ENCODE measurements around the gene NOP14.
"Not testable (repeated sequence)": the region's sequence is repeated elsewhere in the genome, so short reads cannot be mapped to it uniquely, and the experiment has no call there.

NOP14 gene

GRCh38 chr4:2924765-2925301, 38.4 kb downstream of the NOP14 start:
- TF ChIP-seq, protein P1, sequence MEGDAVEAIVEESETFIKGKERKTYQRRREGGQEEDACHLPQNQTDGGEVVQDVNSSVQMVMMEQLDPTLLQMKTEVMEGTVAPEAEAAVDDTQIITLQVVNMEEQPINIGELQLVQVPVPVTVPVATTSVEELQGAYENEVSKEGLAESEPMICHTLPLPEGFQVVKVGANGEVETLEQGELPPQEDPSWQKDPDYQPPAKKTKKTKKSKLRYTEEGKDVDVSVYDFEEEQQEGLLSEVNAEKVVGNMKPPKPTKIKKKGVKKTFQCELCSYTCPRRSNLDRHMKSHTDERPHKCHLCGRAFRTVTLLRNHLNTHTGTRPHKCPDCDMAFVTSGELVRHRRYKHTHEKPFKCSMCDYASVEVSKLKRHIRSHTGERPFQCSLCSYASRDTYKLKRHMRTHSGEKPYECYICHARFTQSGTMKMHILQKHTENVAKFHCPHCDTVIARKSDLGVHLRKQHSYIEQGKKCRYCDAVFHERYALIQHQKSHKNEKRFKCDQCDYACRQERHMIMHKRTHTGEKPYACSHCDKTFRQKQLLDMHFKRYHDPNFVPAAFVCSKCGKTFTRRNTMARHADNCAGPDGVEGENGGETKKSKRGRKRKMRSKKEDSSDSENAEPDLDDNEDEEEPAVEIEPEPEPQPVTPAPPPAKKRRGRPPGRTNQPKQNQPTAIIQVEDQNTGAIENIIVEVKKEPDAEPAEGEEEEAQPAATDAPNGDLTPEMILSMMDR (conservative IDR thresholded peaks at IDR 0.05; ENCODE audit: control insufficient read depth, insufficient read depth, low read depth, low read length) = no peak
- H3K4me3 ChIP-seq (ENCODE audit: control insufficient read depth, low read depth, low read length) = no peak overlapping the region
- DNase-seq (ENCODE audit: low read depth) = no peak

GRCh38 chr4:2924286-2924685, 38.9 kb downstream of the NOP14 start:
- DNase-seq (ENCODE audit: low read depth) = no peak
- H3K4me3 ChIP-seq (ENCODE audit: control insufficient read depth, low read depth, low read length) = no peak overlapping the region
- TF ChIP-seq, protein P1 (conservative IDR thresholded peaks at IDR 0.05; ENCODE audit: control insufficient read depth, insufficient read depth, low read depth, low read length) = no peak

GRCh38 chr4:2923668-2924173, 39.5 kb downstream of the NOP14 start:
- TF ChIP-seq, protein P1 (conservative IDR thresholded peaks at IDR 0.05; ENCODE audit: control insufficient read depth, insufficient read depth, low read depth, low read length) = no peak

DNA sequence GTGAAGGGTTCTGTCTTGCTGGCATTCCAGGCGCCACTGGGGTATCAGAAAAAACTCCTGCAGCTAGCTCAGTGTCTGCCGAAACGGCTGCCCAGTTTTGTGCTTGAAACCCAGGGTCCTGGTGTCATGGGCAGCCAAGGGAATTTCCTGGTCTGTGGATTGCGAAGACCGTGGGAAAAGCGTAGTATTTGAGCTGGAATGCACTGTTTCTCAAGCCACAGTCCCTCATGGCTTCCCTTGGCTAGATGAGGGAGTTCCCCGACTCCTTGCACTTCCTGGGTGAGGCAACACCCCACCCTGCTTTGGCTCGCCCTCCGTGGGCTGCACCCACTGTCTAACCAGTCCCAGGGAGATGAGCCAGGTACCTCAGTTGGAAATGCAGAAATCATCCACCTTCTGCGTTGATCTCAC, 40.1 kb downstream of the NOP14 start:
- DNase-seq (ENCODE audit: low read depth) = no peak
- TF ChIP-seq, protein P1 (conservative IDR thresholded peaks at IDR 0.05; ENCODE audit: control insufficient read depth, insufficient read depth, low read depth, low read length) = no peak
- no peak overlapping the region for H3K4me3 ChIP-seq (ENCODE audit: control insufficient read depth, low read depth, low read length)

More at GRCh38 chr4:2923668-2924173, 39.5 kb downstream of the NOP14 start:
- no peak overlapping the region for H3K4me3 ChIP-seq (ENCODE audit: control insufficient read depth, low read depth, low read length)
- DNase-seq (ENCODE audit: low read depth) = no peak

DNA sequence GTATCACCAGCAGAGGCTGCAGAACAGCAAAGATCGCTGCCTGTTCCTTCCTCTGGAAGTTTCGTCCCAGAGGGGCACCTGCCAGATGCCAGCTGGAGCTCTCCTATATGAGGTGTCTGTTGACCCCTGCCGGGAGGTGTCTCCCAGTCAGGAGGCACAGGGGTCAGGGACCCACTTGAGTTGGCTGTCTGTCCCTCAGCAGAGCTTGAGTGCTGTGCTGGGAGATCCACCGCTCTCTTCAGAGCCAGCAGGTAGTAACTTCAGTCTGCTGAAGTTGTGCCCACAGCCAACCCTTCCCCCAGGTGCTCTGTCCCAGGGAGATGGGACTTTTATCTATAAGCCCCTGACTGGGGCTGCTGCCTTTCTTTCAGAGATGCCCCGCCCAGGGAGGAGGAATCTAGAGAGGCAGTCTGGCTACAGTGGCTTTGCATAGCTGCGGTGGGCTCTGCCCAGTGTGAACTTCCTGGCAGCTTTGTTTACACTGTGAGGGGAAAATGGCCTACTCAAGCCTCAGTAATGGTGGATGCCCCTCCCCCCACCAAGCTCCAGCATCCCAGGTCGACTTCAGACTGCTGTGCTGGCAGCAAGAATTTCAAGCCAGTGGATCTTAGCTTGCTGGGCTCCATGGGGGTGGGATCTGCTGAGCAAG, 40.6 kb downstream of the NOP14 start:
- H3K4me3 ChIP-seq (ENCODE audit: control insufficient read depth, low read depth, low read length); DNase-seq (ENCODE audit: low read depth): not testable (repeated sequence)

DNA sequence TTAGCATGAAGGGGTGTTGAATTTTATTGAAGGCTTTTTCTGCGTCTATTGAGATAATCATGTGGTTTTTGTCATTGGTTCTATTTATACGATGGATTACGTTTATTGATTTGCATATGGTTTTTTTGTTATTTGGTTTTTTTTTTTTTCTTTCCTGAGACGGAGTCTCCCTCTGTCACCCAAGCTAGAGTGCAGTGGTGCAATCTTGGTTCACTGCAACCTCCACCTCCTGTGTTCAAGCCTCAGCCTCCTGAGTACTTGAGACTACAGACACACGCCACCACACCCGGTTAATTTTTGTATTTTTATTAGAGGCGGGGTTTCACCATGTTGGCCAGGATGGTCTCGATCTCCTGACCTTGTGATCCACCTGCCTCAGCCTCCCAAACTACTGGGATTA, 44.5 kb downstream of the NOP14 start:
- not testable (repeated sequence) for DNase-seq (ENCODE audit: low read depth)

GRCh38 chr4:2918300-2918699, 44.9 kb downstream of the NOP14 start:
- H3K4me3 ChIP-seq (ENCODE audit: control insufficient read depth, low read depth, low read length); DNase-seq (ENCODE audit: low read depth): not testable (repeated sequence)

More for the DNA sequence above, 44.5 kb downstream of the NOP14 start:
- H3K4me3 ChIP-seq (ENCODE audit: control insufficient read depth, low read depth, low read length) = not testable (repeated sequence)

DNA sequence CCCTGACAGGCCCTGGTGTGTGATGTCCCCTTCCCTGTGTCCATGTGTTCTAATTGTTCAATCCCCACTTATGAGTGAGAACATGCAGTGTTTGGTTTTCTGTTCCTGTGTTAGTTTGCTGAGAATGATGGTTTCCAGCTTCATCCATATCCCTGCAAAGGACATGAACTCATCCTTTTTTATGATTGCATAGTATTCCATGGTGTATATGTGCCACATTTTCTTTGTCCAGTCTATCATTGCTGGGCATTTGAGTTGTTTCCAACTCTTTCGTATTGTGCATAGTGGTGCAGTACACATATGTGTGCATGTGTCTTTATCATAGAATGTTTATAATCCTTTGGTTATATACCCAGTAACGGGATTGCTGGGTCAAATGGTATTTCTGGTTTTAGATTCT, 46.5 kb downstream of the NOP14 start:
- not testable (repeated sequence) for DNase-seq (ENCODE audit: low read depth); H3K4me3 ChIP-seq (ENCODE audit: control insufficient read depth, low read depth, low read length)

DNA sequence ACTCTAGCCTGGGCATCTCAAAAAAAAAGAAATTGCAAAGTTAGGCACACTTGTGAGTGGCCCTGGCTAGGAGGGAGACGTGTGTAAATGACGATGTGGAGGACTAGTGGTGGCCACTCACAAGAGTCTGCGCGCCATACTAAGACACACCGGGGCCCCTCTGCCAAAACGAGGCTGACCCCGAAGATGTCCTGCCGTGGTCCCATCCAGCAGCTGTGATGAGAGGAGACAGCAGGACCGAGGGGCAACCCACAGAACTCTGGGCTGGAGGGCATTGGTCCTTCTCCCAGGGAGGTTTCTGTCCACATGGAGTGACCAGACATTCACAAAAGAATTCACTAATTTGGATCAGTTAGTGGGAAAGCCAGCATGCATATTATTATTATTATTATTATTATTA, 47.4 kb downstream of the NOP14 start:
- DNase-seq (ENCODE audit: low read depth) = no peak
- TF ChIP-seq, protein P1 (conservative IDR thresholded peaks at IDR 0.05; ENCODE audit: control insufficient read depth, insufficient read depth, low read depth, low read length) = no peak
- H3K4me3 ChIP-seq (ENCODE audit: control insufficient read depth, low read depth, low read length) = no peak overlapping the region

Data from fibroblast of mammary gland (primary cell).